SK-N-MC (cell line): ENCODE results near the gene STX8.

Experiments
- FOXP2 ChIP-seq: optimal IDR thresholded peaks from 2 replicates; pipeline ENCODE3; 2011; ENCODE audit warnings: mild to moderate bottlenecking, moderate library complexity; ENCODE audit not compliant: insufficient read depth; ENCODE audit errors: extremely low read length, control extremely low read depth
- POLR2AphosphoS5 ChIP-seq: IDR thresholded peaks from 2 replicates; pipeline ENCODE4 v1.6.1; 2012; ENCODE audit warnings: mild to moderate bottlenecking, low read depth, low read length, borderline replicate concordance

DNA sequence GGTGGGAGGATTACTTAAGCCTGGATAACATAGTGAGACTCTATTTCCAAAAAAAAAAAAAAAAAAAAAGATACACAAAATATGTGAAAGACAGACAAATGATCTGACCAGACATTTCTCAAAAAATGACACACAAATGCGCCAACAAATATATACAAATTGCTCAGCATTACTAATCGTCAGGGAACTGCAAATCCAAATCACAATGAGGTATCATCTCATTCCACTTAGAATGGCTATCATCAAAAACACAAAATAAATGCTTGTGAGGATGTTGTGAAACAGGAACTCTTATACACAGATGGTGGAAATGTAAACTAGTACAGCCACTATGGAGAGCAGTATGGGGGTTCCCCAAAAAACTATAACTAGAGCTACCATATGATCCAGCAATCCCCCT, 62.4 kb downstream of the STX8 start:
- no peak for TF ChIP-seq POLR2AphosphoS5
- no peak for TF ChIP-seq FOXP2
